ENCODE measurements around the gene SLC1A1.

Gene SLC1A1

GRCh38 chr9:4494806-4495205, 4.5 kb downstream of the SLC1A1 start:
- no peak for TF ChIP-seq CTCF (IDR thresholded peaks at IDR 0.05; ENCODE audit: control insufficient read depth, extremely low read depth, insufficient read depth)
- DNase-seq (ENCODE audit: low read depth): no peak
- H3K4me3 ChIP-seq (ENCODE audit: low read depth, low read length): no peak overlapping the region

GRCh38 chr9:4495537-4495936, 5.3 kb downstream of the SLC1A1 start:
- no peak for DNase-seq (ENCODE audit: low read depth)
- no peak overlapping the region for H3K4me3 ChIP-seq (ENCODE audit: low read depth, low read length)

GRCh38 chr9:4496497-4496896, 6.2 kb downstream of the SLC1A1 start:
- TF ChIP-seq CTCF (IDR thresholded peaks at IDR 0.05; ENCODE audit: control insufficient read depth, extremely low read depth, insufficient read depth): no peak
- no peak overlapping the region for H3K4me3 ChIP-seq (ENCODE audit: low read depth, low read length)
- no peak for DNase-seq (ENCODE audit: low read depth)

More at GRCh38 chr9:4495537-4495936, 5.3 kb downstream of the SLC1A1 start:
- TF ChIP-seq CTCF (IDR thresholded peaks at IDR 0.05; ENCODE audit: control insufficient read depth, extremely low read depth, insufficient read depth): no peak

GRCh38 chr9:4497395-4497794, 7.1 kb downstream of the SLC1A1 start:
- DNase-seq (ENCODE audit: low read depth): no peak
- H3K4me3 ChIP-seq (ENCODE audit: low read depth, low read length): no peak overlapping the region
- TF ChIP-seq CTCF (IDR thresholded peaks at IDR 0.05; ENCODE audit: control insufficient read depth, extremely low read depth, insufficient read depth): no peak

- TF ChIP-seq CTCF (IDR thresholded peaks at IDR 0.05; ENCODE audit: control insufficient read depth, extremely low read depth, insufficient read depth): no peak
- no peak for DNase-seq (ENCODE audit: low read depth)
Observed at GRCh38 chr9:4497855-4498254, 7.6 kb downstream of the SLC1A1 start.

GRCh38 chr9:4499917-4500316, 9.6 kb downstream of the SLC1A1 start:
- no peak overlapping the region for H3K4me3 ChIP-seq (ENCODE audit: low read depth, low read length)
- no peak for DNase-seq (ENCODE audit: low read depth)
- no peak for TF ChIP-seq CTCF (IDR thresholded peaks at IDR 0.05; ENCODE audit: control insufficient read depth, extremely low read depth, insufficient read depth)

More at GRCh38 chr9:4497855-4498254, 7.6 kb downstream of the SLC1A1 start:
- no peak overlapping the region for H3K4me3 ChIP-seq (ENCODE audit: low read depth, low read length)

GRCh38 chr9:4501147-4501507, 10.9 kb downstream of the SLC1A1 start:
- no peak overlapping the region for H3K4me3 ChIP-seq (ENCODE audit: low read depth, low read length)
- TF ChIP-seq CTCF (IDR thresholded peaks at IDR 0.05; ENCODE audit: control insufficient read depth, extremely low read depth, insufficient read depth): no peak
- DNase-seq (ENCODE audit: low read depth): no peak
